HepG2 (cell line): ENCODE results near the gene PPP1R7. TPM values are rescaled to one million over a fixed set of nuclear protein-coding genes. Genes with fewer than 3 reads are reported as not detected.

Experiments used
- ATAC-seq: fragments of 200-7000 bp; cut with Tn5 transposase; 3 replicates; pipeline ENCODE4 v1.9.1; 2020; ENCODE audit warnings: mild to moderate bottlenecking, moderate library complexity
- BruUV-seq: library from RNA; stranded (reverse); fragments of 400-500 nt; replicated peaks from 2 replicates; lab custom pipeline; 2021; lab: Mats Ljungman, UMichigan
- CTCF ChIA-PET: fragments of 300-600 bp; formaldehyde crosslinking; extraction: SDS; loops from one replicate; lab custom pipeline; 2021; ENCODE audit warnings: low total read pairs, inconsistent platforms, low intra/inter-chr PET ratio; lab: Yijun Ruan, JAX
- POLR2A ChIA-PET: fragments of 350-600 bp; sonication (Branson Sonifier 250); formaldehyde crosslinking; loops from one replicate; lab custom pipeline; 2020; ENCODE audit warnings: antibody characterized with exemption, inconsistent platforms; lab: Yijun Ruan, JAX
- DNase-seq: peaks from one replicate; pipeline ENCODE4 v3.0.0-alpha.2; 2015; ENCODE audit warnings: low spot score
- FAIRE-seq: peaks from 3 replicates; lab custom pipeline; 2011; peaks lifted over from hg19 to GRCh38; lab: Jason Lieb, UNC
- H2AFZ ChIP-seq: one replicate; pipeline ENCODE4 v1.6.1; 2011; ENCODE audit warnings: low read length, inconsistent platforms
- H3K27ac ChIP-seq: fragments of 300-600 bp; 3 replicates; pipeline ENCODE4 v1.8.0; 2011; ENCODE audit warnings: mixed run types, mild to moderate bottlenecking, mixed read lengths, low read length, inconsistent platforms; ENCODE audit not compliant: insufficient read depth; ENCODE audit errors: extremely low read length
- H3K27me3 ChIP-seq, 2 experiments: fragments of 200-600 bp in 1 of 2; 2 replicates in 1 of 2; 3 replicates in 1 of 2; pipeline versions ENCODE4 v1.6.0 to v1.8.0; 2011; ENCODE audit warnings: low read length in 2 of 2, mild to moderate bottlenecking in 2 of 2, moderate library complexity in 2 of 2, inconsistent platforms in 1 of 2; ENCODE audit not compliant: insufficient read depth in 2 of 2, control insufficient read depth in 1 of 2
- H3K36me3 ChIP-seq, 2 experiments: fragments of 200-600 bp in 1 of 2; replicated peaks in 1 of 2; 2 replicates in 1 of 2; 3 replicates in 1 of 2; pipeline versions ENCODE4 v1.5.1 to v1.8.0; 2011; ENCODE audit warnings: low read length in 2 of 2, inconsistent platforms in 1 of 2; ENCODE audit not compliant: insufficient read depth in 2 of 2, control insufficient read depth in 1 of 2
- H3K4me1 ChIP-seq: 2 replicates; pipeline ENCODE4 v1.5.1; 2012; ENCODE audit warnings: low read length, inconsistent platforms; ENCODE audit not compliant: insufficient read depth
- H3K4me2 ChIP-seq: 2 replicates; pipeline ENCODE4 v1.6.0; 2011; ENCODE audit warnings: low read depth, low read length, inconsistent platforms
- H3K4me3 ChIP-seq, 3 experiments: fragments of 200-600 bp in 1 of 3; sonication (generic), shearing (Covaris generic) in 1 of 3; replicated peaks in 1 of 3; 2 replicates each; pipeline ENCODE4 v1.5.1; 2011 to 2016; ENCODE audit warnings: low read length in 3 of 3, inconsistent platforms in 2 of 3, low read depth in 2 of 3, mild to moderate bottlenecking in 2 of 3, control low read depth in 1 of 3, mixed read lengths in 1 of 3; ENCODE audit not compliant: insufficient read depth in 1 of 3
- H3K79me2 ChIP-seq: one replicate; pipeline ENCODE4 v1.6.1; 2011; ENCODE audit warnings: low read length, inconsistent platforms; ENCODE audit not compliant: insufficient read depth
- H3K9ac ChIP-seq: 2 replicates; pipeline ENCODE4 v1.6.0; 2011; ENCODE audit warnings: mild to moderate bottlenecking, low read depth, low read length, inconsistent platforms; ENCODE audit not compliant: insufficient read depth
- H3K9me3 ChIP-seq: 2 replicates; pipeline ENCODE4 v1.5.1; 2012; ENCODE audit warnings: mild to moderate bottlenecking, low read length
- H4K20me1 ChIP-seq: 2 replicates; pipeline ENCODE4 v1.6.0; 2011; ENCODE audit warnings: inconsistent platforms, mild to moderate bottlenecking, low read length, moderate library complexity; ENCODE audit not compliant: insufficient read depth
- CBFB ChIP-seq: sonication (generic); formaldehyde crosslinking; IDR thresholded peaks from 2 replicates; pipeline ENCODE4 v1.4.0; 2020; ENCODE audit warnings: missing genetic modification reagents
- HOXD1 ChIP-seq: sonication (generic); formaldehyde crosslinking; IDR thresholded peaks from 2 replicates; pipeline ENCODE4 v1.5.0; 2020; ENCODE audit warnings: missing genetic modification reagents
- ONECUT2 ChIP-seq: sonication (generic); formaldehyde crosslinking; IDR thresholded peaks from 2 replicates; pipeline ENCODE4 v1.4.0; 2020; ENCODE audit warnings: missing genetic modification reagents
- ZNF629 ChIP-seq: sonication (generic); formaldehyde crosslinking; conservative IDR thresholded peaks from 2 replicates; pipeline ENCODE4 v1.5.0; 2020; ENCODE audit warnings: missing genetic modification reagents
- ZNF75D ChIP-seq: sonication (generic); formaldehyde crosslinking; IDR thresholded peaks from 2 replicates; pipeline ENCODE4 v1.8.1; 2023; ENCODE audit warnings: missing genetic modification reagents, mild to moderate bottlenecking, borderline replicate concordance
- WGBS: methylation state at CpG from one replicate; pipeline ENCODE4 v1.1.6; 2017; ENCODE audit warnings: low lambda C conversion rate; 5-methylcytosine and 5-hydroxymethylcytosine counted together
- in situ Hi-C: cut with HindIII; loops from 2 replicates; pipeline ENCODE4 v1.10.0; 2017; ENCODE audit warnings: low pct_unique_long_range_greater_than_20kb; ENCODE audit not compliant: extremely low pct_ligation_motif_present
- intact Hi-C: fragments of 100-400 bp; cut with micrococcal nuclease; formaldehyde crosslinking; loops from one replicate; pipeline ENCODE4 v1.10.0; 2022; ENCODE audit not compliant: unreplicated experiment
- polyA plus RNA-seq, 8 experiments: library from polyadenylated mRNA; depleted of rRNA in 3 of 8; stranded (reverse) in 7 of 8; unstranded in 1 of 8; fragments of >200 nt; fragmentation: Illumina TruSeq in 4 of 8; extraction: Trizol in 4 of 8; gene quantifications; 2 replicates each; pipeline versions ENCODE4 v1.2.1 to v1.2.3, GENCODE V29; 2011 to 2016; ENCODE audit warnings: low read depth in 4 of 8, missing spikeins in 1 of 8, mixed read lengths in 1 of 8; ENCODE audit not compliant: insufficient read depth in 1 of 8
- total RNA-seq, 5 experiments: library from RNA; depleted of rRNA; stranded (reverse); fragments of >200 nt; fragmentation: Illumina TruSeq; extraction: Trizol; gene quantifications; 2 replicates each; pipeline ENCODE4 v1.2.3, GENCODE V29; 2016; ENCODE audit warnings: low read depth in 1 of 5
- TF ChIP-seq, protein P1 (sequence below): sonication (generic); formaldehyde crosslinking; IDR thresholded peaks from 2 replicates; pipeline ENCODE4 v1.8.0; 2022; ENCODE audit warnings: low read depth, missing genetic modification reagents
- TF ChIP-seq, protein P2 (sequence below): sonication (generic); formaldehyde crosslinking; IDR thresholded peaks from 2 replicates; pipeline ENCODE4 v1.5.0; 2020; ENCODE audit warnings: missing genetic modification reagents

Gene PPP1R7
- total and polyA plus RNA-seq, 2 of the 13 experiments (the other 11 are each of a cell fraction or from before 2014, with no cell fraction given): 33.3 to 67.9 TPM

DNA sequence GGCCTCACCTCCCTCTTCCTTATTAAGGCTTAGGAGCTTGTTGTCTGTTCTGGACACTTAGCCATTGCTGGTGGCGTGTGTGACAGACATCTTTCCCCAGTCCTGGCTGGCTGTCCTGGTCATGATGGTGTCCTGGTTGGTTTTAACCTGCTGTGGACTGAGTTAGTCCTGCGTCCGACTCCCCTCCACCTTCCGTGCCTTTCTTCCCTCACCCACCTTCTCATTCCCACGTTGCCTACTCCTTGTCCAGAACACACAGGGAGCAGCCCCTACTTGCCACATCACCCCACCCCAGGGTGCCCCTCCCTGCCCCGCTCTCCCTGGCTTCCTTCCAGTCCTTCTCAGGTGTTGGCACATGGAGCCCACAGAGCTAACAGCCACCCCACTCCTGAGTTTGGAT is 47.7 kb downstream of the PPP1R7 start:
- Histone ChIP-seq H3K4me1 (peaks cover 27% of the 10 kb centered on the region), H3K4me2 (no peak overlapping the region), H3K4me3 (no peak overlapping the region), H3K27ac (no peak overlapping the region), H3K9me3 (no peaks in the 10 kb centered on the region), H4K20me1 (no peaks in the 10 kb centered on the region), H3K79me2 (no peaks in the 10 kb centered on the region), H3K27me3 (peaks cover 21 to 72% of the 10 kb centered on the region in 2 experiments), H3K9ac (no peak overlapping the region), H3K36me3 (no peaks in the 10 kb centered on the region), H2AFZ (no peak overlapping the region)
- TF ChIP-seq ONECUT2 (no peak), ZNF75D (CRISPR knock-in tag) (no peak), ZNF629 (no peak), HOXD1 (CRISPR knock-in tag) (no peak), CBFB (CRISPR knock-in tag) (no peak)
- TF ChIP-seq, protein P1, sequence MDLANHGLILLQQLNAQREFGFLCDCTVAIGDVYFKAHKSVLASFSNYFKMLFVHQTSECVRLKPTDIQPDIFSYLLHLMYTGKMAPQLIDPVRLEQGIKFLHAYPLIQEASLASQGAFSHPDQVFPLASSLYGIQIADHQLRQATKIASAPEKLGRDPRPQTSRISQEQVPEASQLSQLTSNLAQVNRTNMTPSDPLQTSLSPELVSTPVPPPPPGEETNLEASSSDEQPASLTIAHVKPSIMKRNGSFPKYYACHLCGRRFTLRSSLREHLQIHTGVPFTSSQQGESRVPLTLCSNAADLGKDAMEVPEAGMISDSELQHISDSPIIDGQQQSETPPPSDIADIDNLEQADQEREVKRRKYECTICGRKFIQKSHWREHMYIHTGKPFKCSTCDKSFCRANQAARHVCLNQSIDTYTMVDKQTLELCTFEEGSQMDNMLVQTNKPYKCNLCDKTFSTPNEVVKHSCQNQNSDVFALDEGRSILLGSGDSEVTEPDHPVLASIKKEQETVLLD: no peak
- TF ChIP-seq, protein P2, sequence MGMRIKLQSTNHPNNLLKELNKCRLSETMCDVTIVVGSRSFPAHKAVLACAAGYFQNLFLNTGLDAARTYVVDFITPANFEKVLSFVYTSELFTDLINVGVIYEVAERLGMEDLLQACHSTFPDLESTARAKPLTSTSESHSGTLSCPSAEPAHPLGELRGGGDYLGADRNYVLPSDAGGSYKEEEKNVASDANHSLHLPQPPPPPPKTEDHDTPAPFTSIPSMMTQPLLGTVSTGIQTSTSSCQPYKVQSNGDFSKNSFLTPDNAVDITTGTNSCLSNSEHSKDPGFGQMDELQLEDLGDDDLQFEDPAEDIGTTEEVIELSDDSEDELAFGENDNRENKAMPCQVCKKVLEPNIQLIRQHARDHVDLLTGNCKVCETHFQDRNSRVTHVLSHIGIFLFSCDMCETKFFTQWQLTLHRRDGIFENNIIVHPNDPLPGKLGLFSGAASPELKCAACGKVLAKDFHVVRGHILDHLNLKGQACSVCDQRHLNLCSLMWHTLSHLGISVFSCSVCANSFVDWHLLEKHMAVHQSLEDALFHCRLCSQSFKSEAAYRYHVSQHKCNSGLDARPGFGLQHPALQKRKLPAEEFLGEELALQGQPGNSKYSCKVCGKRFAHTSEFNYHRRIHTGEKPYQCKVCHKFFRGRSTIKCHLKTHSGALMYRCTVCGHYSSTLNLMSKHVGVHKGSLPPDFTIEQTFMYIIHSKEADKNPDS: no peak
- ChIA-PET POLR2A (no interaction called here), CTCF (no interaction called here)
- DNase-seq (no peak), ATAC-seq (no peak), FAIRE-seq (no peak)
- in situ Hi-C loops: loop anchor here (5.0 kb wide), 1 partner anchor 356 kb away; no protein-coding TSS in a partner anchor
- intact Hi-C loops: no loop called here
- 63% methylated on average over 6 of the region's 6 CpGs for WGBS
- no TSS peak for BruUV-seq
